ENCODE results near the gene CCDC33. TPM values are rescaled to one million over a fixed set of nuclear protein-coding genes. Genes with fewer than 3 reads are reported as not detected.

The CCDC33 gene
- total RNA-seq, 1 donor from 2014 or later, result 0.51 TPM

GRCh38 chr15:74343797-74344127 lies 107.6 kb downstream of the CCDC33 start:
- Mint-ChIP-seq H3K36me3 (ENCODE audit: low read depth, unreplicated experiment) (no peaks in the 10 kb centered on the region), H3K27ac (ENCODE audit: unreplicated experiment) (no peak overlapping the region), H3K9me3 (ENCODE audit: unreplicated experiment) (no peaks in the 10 kb centered on the region)

GRCh38 chr15:74345051-74345450 lies 108.9 kb downstream of the CCDC33 start:
- no peak for DNase-seq (ENCODE audit: low spot score)
- Mint-ChIP-seq H3K27ac (ENCODE audit: unreplicated experiment) (no peak overlapping the region), H3K4me3 (ENCODE audit: unreplicated experiment) (no peak overlapping the region), H3K9me3 (ENCODE audit: unreplicated experiment) (no peaks in the 10 kb centered on the region), H3K27me3 (ENCODE audit: unreplicated experiment) (peaks cover 12% of the 10 kb centered on the region), H3K36me3 (ENCODE audit: low read depth, unreplicated experiment) (no peaks in the 10 kb centered on the region), H3K4me1 (ENCODE audit: unreplicated experiment) (peaks cover 3% of the 10 kb centered on the region)
- no peak for TF ChIP-seq CTCF (IDR thresholded peaks at IDR 0.05; ENCODE audit: unreplicated experiment)

More at GRCh38 chr15:74343797-74344127, 107.6 kb downstream of the CCDC33 start:
- Mint-ChIP-seq H3K4me3 (ENCODE audit: unreplicated experiment) (no peak overlapping the region), H3K27me3 (ENCODE audit: unreplicated experiment) (peaks cover 12% of the 10 kb centered on the region), H3K4me1 (ENCODE audit: unreplicated experiment) (peaks cover 3% of the 10 kb centered on the region)
- DNase-seq (ENCODE audit: low spot score), result no peak
- TF ChIP-seq CTCF (IDR thresholded peaks at IDR 0.05; ENCODE audit: unreplicated experiment), result no peak

- Mint-ChIP-seq H3K27me3 (ENCODE audit: unreplicated experiment) (peaks cover 11% of the 10 kb centered on the region), H3K9me3 (ENCODE audit: unreplicated experiment) (no peaks in the 10 kb centered on the region), H3K4me3 (ENCODE audit: unreplicated experiment) (no peak overlapping the region), H3K4me1 (ENCODE audit: unreplicated experiment) (no peaks in the 10 kb centered on the region), H3K36me3 (ENCODE audit: low read depth, unreplicated experiment) (no peaks in the 10 kb centered on the region), H3K27ac (ENCODE audit: unreplicated experiment) (no peak overlapping the region)
- no peak for DNase-seq (ENCODE audit: low spot score)
- no peak for TF ChIP-seq CTCF (IDR thresholded peaks at IDR 0.05; ENCODE audit: unreplicated experiment)
Observed at GRCh38 chr15:74347757-74348250, 111.7 kb downstream of the CCDC33 start.

GRCh38 chr15:74349241-74349778 lies 113.2 kb downstream of the CCDC33 start:
- H3K4me3 Mint-ChIP-seq (ENCODE audit: unreplicated experiment), result no peak overlapping the region
- peaks cover 5% of the 10 kb centered on the region for H3K27me3 Mint-ChIP-seq (ENCODE audit: unreplicated experiment)
- no peak for DNase-seq (ENCODE audit: low spot score)
- H3K4me1 Mint-ChIP-seq (ENCODE audit: unreplicated experiment), result no peaks in the 10 kb centered on the region
- no peak for TF ChIP-seq CTCF (IDR thresholded peaks at IDR 0.05; ENCODE audit: unreplicated experiment)
- H3K9me3 Mint-ChIP-seq (ENCODE audit: unreplicated experiment), result no peaks in the 10 kb centered on the region
- H3K36me3 Mint-ChIP-seq (ENCODE audit: low read depth, unreplicated experiment), result no peaks in the 10 kb centered on the region
- H3K27ac Mint-ChIP-seq (ENCODE audit: unreplicated experiment), result no peak overlapping the region

- no peak for TF ChIP-seq CTCF (IDR thresholded peaks at IDR 0.05; ENCODE audit: unreplicated experiment)
- no peaks in the 10 kb centered on the region for H3K4me1 Mint-ChIP-seq (ENCODE audit: unreplicated experiment)
- no peak overlapping the region for H3K27ac Mint-ChIP-seq (ENCODE audit: unreplicated experiment)
- no peak overlapping the region for H3K4me3 Mint-ChIP-seq (ENCODE audit: unreplicated experiment)
- DNase-seq (ENCODE audit: low spot score), result no peak
- peaks cover 8% of the 10 kb centered on the region for H3K9me3 Mint-ChIP-seq (ENCODE audit: unreplicated experiment)
- peaks cover 3% of the 10 kb centered on the region for H3K27me3 Mint-ChIP-seq (ENCODE audit: unreplicated experiment)
- peaks cover 6% of the 10 kb centered on the region for H3K36me3 Mint-ChIP-seq (ENCODE audit: low read depth, unreplicated experiment)
Observed at GRCh38 chr15:74350295-74351275, 114.5 kb downstream of the CCDC33 start.
